Choroid plexus epithelial cell (primary cell): ENCODE data around the gene ISG20L2.

Experiments used
- DNase-seq: peaks from one replicate; pipeline ENCODE4 v3.0.0-alpha.2; 2010; ENCODE audit warnings: low read depth
- H3K4me3 ChIP-seq: 2 replicates; pipeline ENCODE4 v1.5.1; 2011; ENCODE audit warnings: low read depth, mild to moderate bottlenecking, control low read depth, low read length, moderate library complexity
- CTCF ChIP-seq: conservative IDR thresholded peaks from 2 replicates; pipeline ENCODE4 v1.5.1; 2011; ENCODE audit warnings: low read depth, mild to moderate bottlenecking, control low read depth, inconsistent platforms, low read length, moderate library complexity

ISG20L2 gene

GRCh38 chr1:156705321-156705917 is 23.1 kb downstream of the ISG20L2 start, which contains the start of gene CRABP2:
Gene CRABP2 (minus strand): TSS chr1:156705583. CDS start chr1:156705446, 137 bp downstream.
- peak; percentile 28 for DNase-seq
- no peak for TF ChIP-seq CTCF
- peak within 1 kb of the TSS; percentile 49 for H3K4me3 ChIP-seq

DNA sequence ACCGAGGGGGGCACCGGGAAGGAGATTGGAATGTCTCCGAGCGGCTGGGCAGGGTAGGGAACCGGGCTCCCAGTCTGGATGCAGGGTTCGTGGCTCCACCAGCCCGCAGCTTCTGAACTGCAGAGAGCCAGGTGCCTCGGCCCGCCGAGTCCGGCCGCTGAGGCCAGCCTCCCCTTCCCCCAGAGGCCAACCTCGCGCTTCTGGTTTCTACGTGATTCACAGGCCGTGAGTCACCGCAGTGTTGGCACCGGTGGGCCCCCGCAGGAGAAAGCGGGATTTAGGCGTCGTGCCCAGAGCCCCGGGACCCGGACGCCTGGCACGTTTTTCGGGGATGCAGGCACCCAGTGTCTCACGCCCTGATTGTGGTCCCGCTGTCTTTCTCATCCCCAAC is 23.6 kb downstream of the ISG20L2 start:
- no peak for TF ChIP-seq CTCF
- DNase-seq, result peak; percentile 54

GRCh38 chr1:156704166-156704711 is 24.3 kb downstream of the ISG20L2 start:
- no peak for DNase-seq
- peak overlapping the region; percentile 49 for H3K4me3 ChIP-seq
- no peak for TF ChIP-seq CTCF

More for the DNA sequence above, 23.6 kb downstream of the ISG20L2 start:
- H3K4me3 ChIP-seq, result peak overlapping the region; percentile 49

- peak overlapping the region; percentile 3 for H3K4me3 ChIP-seq
- TF ChIP-seq CTCF, result peak; percentile 21
- peak; percentile 69 for DNase-seq
Measured at GRCh38 chr1:156703741-156704140, 24.8 kb downstream of the ISG20L2 start.

DNA sequence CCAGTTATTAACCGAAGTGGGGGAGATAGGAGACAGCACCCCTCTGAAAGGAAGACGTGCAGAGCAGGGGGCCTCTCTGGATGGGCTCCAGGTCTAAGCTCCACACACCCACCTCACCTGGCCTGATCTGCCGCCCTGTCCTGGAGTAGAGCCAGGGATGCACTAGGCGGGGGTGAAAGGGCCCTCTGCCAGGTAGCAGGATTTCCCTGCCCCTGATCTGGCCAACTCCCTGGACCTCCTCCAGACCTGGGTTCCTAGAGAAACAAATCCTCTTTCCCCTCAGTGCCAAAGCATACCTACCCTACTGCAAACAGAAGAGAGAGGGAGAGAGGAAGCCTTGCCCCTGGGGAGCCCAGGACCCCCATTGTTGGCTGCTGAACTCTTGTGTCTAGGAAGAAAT is 25.2 kb downstream of the ISG20L2 start:
- TF ChIP-seq CTCF, result no peak
- H3K4me3 ChIP-seq, result peak overlapping the region; percentile 3
- DNase-seq, result no peak

DNA sequence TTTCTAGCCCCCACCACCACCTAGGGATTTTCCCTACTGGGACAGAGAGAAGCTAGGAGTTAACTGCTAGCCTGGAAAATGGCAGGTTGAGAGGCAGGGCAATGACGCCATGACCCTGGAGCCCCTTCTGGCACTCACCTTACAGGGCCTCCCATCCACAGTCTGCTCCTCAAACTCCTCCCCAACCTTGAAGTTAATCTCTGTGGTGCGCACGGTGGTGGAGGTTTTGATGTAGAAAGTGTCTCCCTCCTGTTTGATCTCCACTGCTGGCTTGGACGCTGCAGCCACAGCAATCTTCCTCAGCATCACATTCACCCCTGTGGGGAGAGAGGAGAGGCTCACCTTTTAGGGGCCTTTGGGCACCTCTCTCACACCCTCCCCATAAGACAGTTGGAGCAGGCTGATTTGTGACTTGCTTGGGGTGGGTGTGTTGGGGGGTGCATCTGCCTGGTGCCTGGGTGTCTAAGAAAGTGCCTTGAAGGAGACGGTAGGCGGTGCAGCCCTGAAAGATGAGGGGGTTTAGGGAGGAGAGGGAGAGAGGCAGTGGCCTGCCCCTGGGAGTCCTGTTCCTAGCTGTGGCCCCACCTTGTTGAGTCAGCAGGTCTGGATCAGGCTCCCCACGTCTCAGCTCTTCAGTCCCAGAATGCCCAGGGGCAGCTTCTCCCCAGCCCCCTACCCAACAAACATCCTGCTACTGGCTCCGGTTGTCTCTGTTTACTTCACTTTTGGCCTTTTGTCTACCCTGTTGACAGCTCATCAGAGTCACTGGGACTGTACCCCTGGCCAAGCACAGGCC is 27.6 kb downstream of the ISG20L2 start:
- H3K4me3 ChIP-seq, result no peak overlapping the region
- no peak for DNase-seq
- TF ChIP-seq CTCF, result no peak
